Thoracic aorta (tissue), 2 donors: ENCODE data around the gene SYTL2. TPM values are rescaled to one million over a fixed set of nuclear protein-coding genes. Genes with fewer than 3 reads are reported as not detected.

Experiments
- ATAC-seq: fragments of 150-250 bp; one replicate; pipeline ENCODE4 v1.8.0; 2017; ENCODE audit warnings: low read depth; ENCODE audit not compliant: insufficient number of reproducible peaks, low FRiP score
- DNase-seq: peaks from one replicate; pipeline ENCODE4 v3.0.0-alpha.2; 2020; ENCODE audit warnings: low spot score
- H3K27ac ChIP-seq, 2 donors: fragments of 200-600 bp; sonication (generic); 1 replicate in 1 of 2; 2 replicates in 1 of 2; pipeline ENCODE4 v1.5.1; 2016; ENCODE audit warnings: mild to moderate bottlenecking in 2 of 2, moderate library complexity in 2 of 2
- H3K27me3 ChIP-seq: fragments of 200-600 bp; sonication (generic); replicated peaks from 2 replicates; pipeline ENCODE4 v1.6.0; 2016; ENCODE audit warnings: mild to moderate bottlenecking; ENCODE audit not compliant: insufficient read depth
- H3K36me3 ChIP-seq: fragments of 200-600 bp; sonication (generic); one replicate; pipeline ENCODE4 v1.5.1; 2016
- H3K4me1 ChIP-seq, 2 donors: fragments of 200-600 bp; sonication (generic); 1 replicate in 1 of 2; 2 replicates in 1 of 2; pipeline versions ENCODE4 v1.5.1 to v1.6.0; 2016; ENCODE audit warnings: low read depth in 2 of 2, mild to moderate bottlenecking in 1 of 2; ENCODE audit not compliant: control insufficient read depth in 1 of 2
- H3K4me3 ChIP-seq: fragments of 200-600 bp; sonication (generic); 2 replicates; pipeline ENCODE4 v1.5.1; 2016; ENCODE audit warnings: mild to moderate bottlenecking
- H3K9me3 ChIP-seq: fragments of 200-600 bp; sonication (generic); 2 replicates; pipeline ENCODE4 v1.5.1; 2016
- CTCF ChIP-seq: fragments of 200-600 bp; sonication (generic); IDR thresholded peaks from one replicate; pipeline ENCODE4 v1.5.1; 2019; ENCODE audit warnings: antibody characterized with exemption
- total RNA-seq, 2 donors: library from RNA; depleted of rRNA; stranded (reverse); fragments of >200 nt; gene quantifications; one replicate each; pipeline versions ENCODE4 v1.1.0 to v1.2.3, GENCODE V29; 2016

SYTL2 gene
- total RNA-seq, 2 donors from 2014 or later, result 27.8 to 36.0 TPM

- no peaks in the 10 kb centered on the region for H3K4me1 ChIP-seq
- no peaks in the 10 kb centered on the region for H3K36me3 ChIP-seq
- ATAC-seq, result no peak
- no peak overlapping the region for H3K4me3 ChIP-seq
- no peak for TF ChIP-seq CTCF
- no peaks in the 10 kb centered on the region for H3K27me3 ChIP-seq
- no peaks in the 10 kb centered on the region for H3K9me3 ChIP-seq
- no peak for DNase-seq
- H3K27ac ChIP-seq, result no peak overlapping the region
Measured at GRCh38 chr11:85798361-85798760, 12.6 kb downstream of the SYTL2 start.

DNA sequence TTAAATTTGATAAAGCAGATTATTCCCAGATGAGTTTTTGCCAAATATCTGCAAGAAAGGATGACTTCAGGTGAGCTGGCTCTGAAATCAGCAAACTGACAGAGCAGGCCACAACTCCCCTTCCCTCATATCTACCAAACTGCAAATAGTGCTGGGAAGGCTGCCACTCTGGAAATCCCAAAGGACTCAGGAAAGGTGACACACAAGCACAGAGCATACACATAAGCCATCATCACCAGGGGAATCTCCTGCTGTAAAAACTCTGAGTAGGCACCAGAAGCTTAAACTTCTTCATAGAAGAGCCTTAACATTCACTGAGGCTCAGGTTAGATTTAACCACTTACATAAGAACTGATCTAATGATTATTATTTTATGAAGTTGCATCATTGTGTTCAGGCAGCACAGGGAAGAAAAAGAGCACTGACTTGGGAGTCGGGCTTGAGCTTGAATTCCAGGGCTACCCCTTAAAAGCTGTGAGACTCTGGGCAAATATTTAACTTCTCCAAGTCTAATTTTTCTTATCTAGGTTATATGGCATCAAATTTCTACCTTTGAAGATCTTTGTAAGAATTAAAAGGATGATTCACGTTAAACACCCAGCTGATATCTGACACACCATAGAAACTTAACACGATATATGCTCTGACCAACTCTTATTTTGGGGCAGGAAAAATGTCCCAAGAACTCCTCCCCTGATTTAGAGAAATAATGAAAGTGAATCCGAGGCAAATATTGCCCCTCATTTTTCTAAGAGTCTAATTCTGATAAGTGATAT lies 15.0 kb downstream of the SYTL2 start:
- no peaks in the 10 kb centered on the region for H3K9me3 ChIP-seq
- no peak for TF ChIP-seq CTCF
- DNase-seq (no peak), ATAC-seq (no peak)
- no peak overlapping the region for H3K27ac ChIP-seq
- no peaks in the 10 kb centered on the region for H3K27me3 ChIP-seq
- H3K4me3 ChIP-seq, result no peak overlapping the region
- no peaks in the 10 kb centered on the region for H3K4me1 ChIP-seq
- H3K36me3 ChIP-seq, result no peaks in the 10 kb centered on the region

DNA sequence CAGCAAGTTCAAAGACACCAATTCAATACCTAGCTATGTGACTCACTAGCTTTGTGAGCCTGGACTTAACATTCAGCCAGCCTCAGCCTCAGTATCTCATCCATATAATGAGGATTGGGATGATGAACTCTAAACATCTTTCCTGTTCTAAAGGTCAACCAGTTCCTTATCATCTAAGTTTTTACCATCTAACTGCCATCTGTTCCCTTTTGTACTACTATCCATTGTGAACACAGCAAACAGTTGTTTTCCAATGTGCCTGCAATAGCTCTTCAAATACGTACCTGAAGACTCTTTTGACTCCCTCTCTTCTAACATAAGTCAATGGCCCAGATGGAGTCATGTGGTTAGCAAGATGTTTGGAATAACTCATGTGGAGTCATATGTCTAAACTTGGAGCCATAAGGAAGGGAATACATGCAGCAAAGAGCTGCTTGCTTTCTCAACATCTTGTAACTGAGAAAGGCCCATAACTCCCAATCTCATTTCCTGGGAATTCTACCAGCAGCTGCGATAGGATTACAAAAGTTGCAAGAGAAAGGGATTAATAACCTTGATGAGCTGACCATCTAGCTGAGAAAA lies 19.4 kb downstream of the SYTL2 start:
- DNase-seq, result no peak
- no peak for TF ChIP-seq CTCF
- H3K27ac ChIP-seq, result no peak overlapping the region
- no peak overlapping the region for H3K4me3 ChIP-seq
- H3K36me3 ChIP-seq, result no peaks in the 10 kb centered on the region
- no peaks in the 10 kb centered on the region for H3K27me3 ChIP-seq
- no peaks in the 10 kb centered on the region for H3K4me1 ChIP-seq
- ATAC-seq, result no peak
- no peaks in the 10 kb centered on the region for H3K9me3 ChIP-seq

GRCh38 chr11:85787809-85788760 lies 22.9 kb downstream of the SYTL2 start:
- ATAC-seq, result no peak
- no peak overlapping the region for H3K4me3 ChIP-seq
- no peaks in the 10 kb centered on the region for H3K36me3 ChIP-seq
- no peaks in the 10 kb centered on the region for H3K4me1 ChIP-seq
- H3K9me3 ChIP-seq, result no peaks in the 10 kb centered on the region
- no peak overlapping the region for H3K27ac ChIP-seq
- no peaks in the 10 kb centered on the region for H3K27me3 ChIP-seq
- TF ChIP-seq CTCF, result no peak
- no peak for DNase-seq

DNA sequence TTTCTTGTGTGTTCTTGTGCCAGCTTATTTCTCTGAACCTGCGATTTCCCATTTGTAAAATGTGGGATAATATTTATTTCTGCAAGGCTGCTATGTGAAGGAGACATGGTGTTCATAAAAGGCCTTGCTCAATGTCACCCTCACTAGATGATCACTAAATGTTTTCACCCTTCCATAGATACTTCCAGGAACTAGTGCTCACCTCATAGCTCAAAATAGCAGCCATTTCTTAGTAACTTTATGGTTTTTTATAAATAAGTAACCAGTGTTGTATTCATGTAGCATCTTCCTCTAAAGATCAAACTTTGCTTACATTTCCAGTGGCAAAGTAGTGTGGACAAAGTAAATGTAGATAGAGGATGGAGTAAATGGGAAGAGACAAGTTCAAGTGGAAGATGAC lies 23.8 kb downstream of the SYTL2 start:
- ATAC-seq, result no peak
- H3K4me1 ChIP-seq, result no peaks in the 10 kb centered on the region
- no peak overlapping the region for H3K27ac ChIP-seq
- no peak overlapping the region for H3K4me3 ChIP-seq
- H3K36me3 ChIP-seq, result no peaks in the 10 kb centered on the region
- TF ChIP-seq CTCF, result no peak
- DNase-seq, result no peak
- H3K9me3 ChIP-seq, result no peaks in the 10 kb centered on the region
- no peaks in the 10 kb centered on the region for H3K27me3 ChIP-seq
